Ishikawa (cell line): Measurements from ENCODE around the gene PLEKHA5.
A peak's percentile ranks its signal among the peaks of the same experiment; 100 is the strongest.

Experiments
- CEBPB ChIP-seq: IDR thresholded peaks from 2 replicates; pipeline ENCODE4 v1.6.1; 2012
- CREB1 ChIP-seq: IDR thresholded peaks from 2 replicates; pipeline ENCODE4 v1.6.1; 2012; ENCODE audit warnings: low read depth
- EP300 ChIP-seq: IDR thresholded peaks from 2 replicates; pipeline ENCODE4 v1.6.1; 2012; ENCODE audit warnings: borderline replicate concordance
- FOXM1 ChIP-seq: IDR thresholded peaks from 2 replicates; pipeline ENCODE4 v1.6.1; 2012; ENCODE audit warnings: low read depth, borderline replicate concordance
- MAX ChIP-seq: IDR thresholded peaks from 2 replicates; pipeline ENCODE4 v1.6.1; 2012
- NFIC ChIP-seq: IDR thresholded peaks from 2 replicates; pipeline ENCODE4 v1.6.1; 2012
- RAD21 ChIP-seq: IDR thresholded peaks from 2 replicates; pipeline ENCODE4 v1.6.1; 2012; ENCODE audit warnings: low read depth
- TAF1 ChIP-seq: IDR thresholded peaks from 2 replicates; pipeline ENCODE4 v1.6.1; 2012; ENCODE audit warnings: low read depth, mild to moderate bottlenecking
- TCF12 ChIP-seq: IDR thresholded peaks from 2 replicates; pipeline ENCODE4 v1.6.1; 2012; ENCODE audit warnings: low read depth
- TEAD4 ChIP-seq: IDR thresholded peaks from 2 replicates; pipeline ENCODE4 v1.6.1; 2012
- YY1 ChIP-seq: IDR thresholded peaks from 2 replicates; pipeline ENCODE4 v1.6.1; 2012; ENCODE audit warnings: low read depth
- ZBTB7A ChIP-seq: IDR thresholded peaks from 2 replicates; pipeline ENCODE4 v1.6.1; 2012; ENCODE audit warnings: low read depth
- TF ChIP-seq, protein P1 (sequence below): IDR thresholded peaks from 2 replicates; pipeline ENCODE4 v1.6.1; 2012
- TF ChIP-seq, protein P2 (sequence below): IDR thresholded peaks from 2 replicates; pipeline ENCODE4 v1.6.1; 2012; ENCODE audit warnings: low read depth, mild to moderate bottlenecking

The PLEKHA5 gene

GRCh38 chr12:19181666-19182426 is 52.3 kb downstream of the PLEKHA5 start:
- TF ChIP-seq RAD21, result peak; percentile 24; the same call in 1 of the 2 replicates
- no peak for TF ChIP-seq EP300

GRCh38 chr12:19183121-19183838 is 53.7 kb downstream of the PLEKHA5 start:
- TF ChIP-seq FOXM1 (no peak), TAF1 (no peak)

- TF ChIP-seq, protein P1, sequence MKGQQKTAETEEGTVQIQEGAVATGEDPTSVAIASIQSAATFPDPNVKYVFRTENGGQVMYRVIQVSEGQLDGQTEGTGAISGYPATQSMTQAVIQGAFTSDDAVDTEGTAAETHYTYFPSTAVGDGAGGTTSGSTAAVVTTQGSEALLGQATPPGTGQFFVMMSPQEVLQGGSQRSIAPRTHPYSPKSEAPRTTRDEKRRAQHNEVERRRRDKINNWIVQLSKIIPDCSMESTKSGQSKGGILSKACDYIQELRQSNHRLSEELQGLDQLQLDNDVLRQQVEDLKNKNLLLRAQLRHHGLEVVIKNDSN, result no peak
- no peak for TF ChIP-seq TEAD4
- TF ChIP-seq, protein P2, sequence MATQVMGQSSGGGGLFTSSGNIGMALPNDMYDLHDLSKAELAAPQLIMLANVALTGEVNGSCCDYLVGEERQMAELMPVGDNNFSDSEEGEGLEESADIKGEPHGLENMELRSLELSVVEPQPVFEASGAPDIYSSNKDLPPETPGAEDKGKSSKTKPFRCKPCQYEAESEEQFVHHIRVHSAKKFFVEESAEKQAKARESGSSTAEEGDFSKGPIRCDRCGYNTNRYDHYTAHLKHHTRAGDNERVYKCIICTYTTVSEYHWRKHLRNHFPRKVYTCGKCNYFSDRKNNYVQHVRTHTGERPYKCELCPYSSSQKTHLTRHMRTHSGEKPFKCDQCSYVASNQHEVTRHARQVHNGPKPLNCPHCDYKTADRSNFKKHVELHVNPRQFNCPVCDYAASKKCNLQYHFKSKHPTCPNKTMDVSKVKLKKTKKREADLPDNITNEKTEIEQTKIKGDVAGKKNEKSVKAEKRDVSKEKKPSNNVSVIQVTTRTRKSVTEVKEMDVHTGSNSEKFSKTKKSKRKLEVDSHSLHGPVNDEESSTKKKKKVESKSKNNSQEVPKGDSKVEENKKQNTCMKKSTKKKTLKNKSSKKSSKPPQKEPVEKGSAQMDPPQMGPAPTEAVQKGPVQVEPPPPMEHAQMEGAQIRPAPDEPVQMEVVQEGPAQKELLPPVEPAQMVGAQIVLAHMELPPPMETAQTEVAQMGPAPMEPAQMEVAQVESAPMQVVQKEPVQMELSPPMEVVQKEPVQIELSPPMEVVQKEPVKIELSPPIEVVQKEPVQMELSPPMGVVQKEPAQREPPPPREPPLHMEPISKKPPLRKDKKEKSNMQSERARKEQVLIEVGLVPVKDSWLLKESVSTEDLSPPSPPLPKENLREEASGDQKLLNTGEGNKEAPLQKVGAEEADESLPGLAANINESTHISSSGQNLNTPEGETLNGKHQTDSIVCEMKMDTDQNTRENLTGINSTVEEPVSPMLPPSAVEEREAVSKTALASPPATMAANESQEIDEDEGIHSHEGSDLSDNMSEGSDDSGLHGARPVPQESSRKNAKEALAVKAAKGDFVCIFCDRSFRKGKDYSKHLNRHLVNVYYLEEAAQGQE, result no peak
- TF ChIP-seq TCF12, result no peak
- no peak for TF ChIP-seq FOXM1
- no peak for TF ChIP-seq TAF1
- TF ChIP-seq CEBPB, result no peak
- TF ChIP-seq NFIC, result no peak
- no peak for TF ChIP-seq RAD21
- no peak for TF ChIP-seq MAX
- TF ChIP-seq CREB1, result no peak
- no peak for TF ChIP-seq EP300
Measured at GRCh38 chr12:19185262-19185929, 55.9 kb downstream of the PLEKHA5 start.

DNA sequence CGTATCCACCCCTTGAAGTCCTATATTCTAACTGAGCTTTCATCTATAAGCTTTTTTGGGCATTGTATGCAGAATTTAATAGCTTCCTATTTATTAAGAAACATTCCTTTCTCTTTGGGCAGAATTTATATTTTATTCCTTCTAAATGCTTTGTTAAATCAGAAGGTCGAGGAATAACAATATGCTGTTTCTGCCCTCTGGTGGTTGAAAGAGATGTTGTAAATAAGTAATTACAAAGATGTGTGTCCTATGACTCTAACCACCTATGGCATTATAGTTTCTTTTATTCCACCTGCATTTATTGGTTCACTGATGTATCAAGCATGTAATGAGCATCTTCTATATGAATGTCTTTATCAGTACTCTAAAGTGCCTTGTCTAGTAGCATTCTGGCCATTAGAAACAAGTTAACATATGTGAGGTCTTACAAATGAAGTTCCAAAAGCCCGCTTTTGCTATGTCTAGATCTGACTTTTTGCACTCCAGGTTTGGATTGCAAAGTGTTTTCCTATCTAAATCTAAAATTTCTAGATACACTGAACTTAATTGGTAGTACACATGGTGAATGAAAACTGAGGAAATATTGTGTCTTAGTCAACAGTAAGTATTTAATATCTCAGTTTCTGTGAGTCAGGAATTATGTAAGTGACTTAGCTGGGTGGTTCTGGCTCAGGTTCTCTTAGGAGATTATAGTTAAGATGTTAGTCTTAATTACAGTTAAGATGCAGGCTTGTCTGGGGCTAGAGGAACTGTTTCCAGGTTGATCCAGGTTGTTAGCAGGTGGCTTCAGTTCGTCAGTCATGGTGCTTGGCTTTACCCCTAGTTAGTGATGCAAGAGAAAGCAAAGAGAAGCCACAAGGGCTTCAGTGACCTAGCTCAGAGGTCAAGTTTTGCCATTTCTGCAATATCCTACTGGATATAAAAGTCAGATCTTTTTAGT is 57.5 kb downstream of the PLEKHA5 start:
- TF ChIP-seq RAD21, result peak; percentile 75
- TF ChIP-seq, protein P2, result no peak

GRCh38 chr12:19189522-19189921 is 60.0 kb downstream of the PLEKHA5 start:
- TF ChIP-seq RAD21, result no peak
- no peak for TF ChIP-seq TAF1
- no peak for TF ChIP-seq EP300

- TF ChIP-seq TAF1, result no peak
- no peak for TF ChIP-seq ZBTB7A
- TF ChIP-seq TCF12, result no peak
- TF ChIP-seq CEBPB, result no peak
- TF ChIP-seq RAD21, result no peak
- no peak for TF ChIP-seq YY1
- no peak for TF ChIP-seq NFIC
- no peak for TF ChIP-seq EP300
- TF ChIP-seq, protein P2, result no peak
- TF ChIP-seq CREB1, result no peak
- TF ChIP-seq, protein P1, result no peak
- no peak for TF ChIP-seq TEAD4
Measured at GRCh38 chr12:19190292-19191031, 60.9 kb downstream of the PLEKHA5 start.
